Gastroesophageal sphincter (tissue), 4 donors: ENCODE results near the gene PAM16. TPM values are rescaled to one million over a fixed set of nuclear protein-coding genes. Genes with fewer than 3 reads are reported as not detected.
A peak's percentile ranks its signal among the peaks of the same experiment; 100 is the strongest.

Source experiments
- ATAC-seq: fragments of 150-250 bp; one replicate; pipeline ENCODE4 v1.9.1; 2016; ENCODE audit warnings: mild to moderate bottlenecking, moderate library complexity
- H3K27ac ChIP-seq, 4 donors: fragments of 200-600 bp; sonication (generic) in 3 of 4; 1 replicate in 3 of 4; 2 replicates in 1 of 4; pipeline ENCODE4 v1.5.1; 2016 to 2019
- H3K27me3 ChIP-seq: fragments of 200-600 bp; sonication (generic); one replicate; pipeline ENCODE4 v1.5.1; 2019
- H3K36me3 ChIP-seq, 2 donors: fragments of 200-600 bp; sonication (generic); one replicate each; pipeline ENCODE4 v1.5.1; 2019; ENCODE audit warnings: control low read depth in 1 of 2
- H3K4me1 ChIP-seq, 3 donors: fragments of 200-600 bp; sonication (generic); 1 replicate in 2 of 3; 2 replicates in 1 of 3; pipeline ENCODE4 v1.5.1; 2016 to 2019; ENCODE audit warnings: control low read depth in 2 of 3
- H3K4me3 ChIP-seq, 2 donors: fragments of 200-600 bp; sonication (generic); one replicate each; pipeline ENCODE4 v1.5.1; 2019; ENCODE audit warnings: mild to moderate bottlenecking in 1 of 2, moderate library complexity in 1 of 2
- H3K9me3 ChIP-seq, 3 donors: fragments of 200-600 bp; sonication (generic); one replicate each; pipeline ENCODE4 v1.5.1; 2017 to 2019; ENCODE audit warnings: control low read depth in 2 of 3
- EP300 ChIP-seq: sonication (generic); formaldehyde crosslinking; IDR thresholded peaks from one replicate; pipeline ENCODE4 v1.6.1; 2017; ENCODE audit warnings: antibody characterized with exemption, mild to moderate bottlenecking
- POLR2A ChIP-seq, 2 donors: fragments of 450-650 bp; IDR thresholded peaks; one replicate each; pipeline ENCODE4 v1.6.1; 2017; ENCODE audit warnings: antibody characterized with exemption in 2 of 2, mild to moderate bottlenecking in 2 of 2, moderate library complexity in 1 of 2
- POLR2AphosphoS5 ChIP-seq: sonication (generic); formaldehyde crosslinking; IDR thresholded peaks from one replicate; pipeline ENCODE4 v1.6.1; 2017; ENCODE audit warnings: antibody characterized with exemption
- WGBS, 2 donors: methylation state at CpG; one replicate each; pipeline ENCODE4 v1.1.5; 2018; ENCODE audit warnings: low coverage in 1 of 2; 5-methylcytosine and 5-hydroxymethylcytosine counted together
- total RNA-seq, 4 donors: library from RNA; depleted of rRNA; stranded (reverse); fragments of >200 nt; gene quantifications; one replicate each; pipeline ENCODE4 v1.1.0, GENCODE V29; 2016
- TF ChIP-seq, protein P1 (sequence below), 4 experiments: fragments of 200-600 bp in 2 of 4; fragments of 450-650 bp in 2 of 4; sonication (generic) in 1 of 4; IDR thresholded peaks; one replicate each; pipeline ENCODE4 v1.5.1; 2017 to 2019; ENCODE audit warnings: antibody characterized with exemption in 4 of 4, mild to moderate bottlenecking in 2 of 4, moderate library complexity in 2 of 4

PAM16 gene
- total RNA-seq, 4 donors from 2014 or later: 26.0 to 37.3 (median 34.7) TPM

DNA sequence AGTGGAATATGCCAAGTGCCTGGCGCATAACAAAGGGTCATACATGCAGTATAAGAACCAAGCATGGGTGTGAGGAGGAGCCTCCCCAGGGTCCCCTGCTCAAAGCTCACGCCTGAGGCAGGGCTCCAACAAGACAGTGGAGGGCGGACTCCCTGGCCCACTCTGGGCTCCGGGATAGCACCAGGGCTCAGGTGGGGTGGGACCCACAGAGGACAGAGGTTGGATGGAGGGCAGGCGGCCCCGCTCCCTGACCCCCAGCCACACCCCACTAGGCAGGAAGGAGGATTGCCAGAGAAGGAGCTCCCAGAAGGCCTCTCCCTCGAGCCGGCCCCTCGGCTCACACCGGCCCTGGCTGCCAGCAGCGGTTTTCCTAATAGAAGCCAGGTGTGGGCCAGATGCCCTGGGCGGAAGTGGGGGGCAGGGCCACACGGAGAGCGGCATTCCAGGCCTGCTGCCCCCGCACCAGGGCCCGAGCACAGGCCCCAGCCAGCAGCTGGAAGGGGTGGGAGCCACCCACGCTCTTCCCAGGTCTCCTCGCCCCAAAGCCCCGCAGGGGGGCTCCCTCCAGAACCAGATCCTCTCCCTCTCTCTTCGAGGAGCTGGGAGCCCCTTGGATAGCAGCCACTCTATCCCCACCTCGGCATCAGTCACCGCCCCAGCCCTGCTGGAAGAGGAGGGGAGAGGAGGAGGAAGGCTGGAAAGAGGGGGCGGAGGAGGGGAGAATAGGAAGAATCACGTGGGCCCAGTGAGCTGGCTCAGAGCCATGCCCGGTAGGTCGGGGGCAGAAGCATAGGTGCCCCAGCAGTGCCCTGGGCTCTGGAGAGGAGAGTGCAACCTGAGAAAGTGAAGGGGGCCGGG lies 41.5 kb upstream of the PAM16 start:
- Histone ChIP-seq H3K27me3 (no peaks in the 10 kb centered on the region), H3K9me3 (no peaks in the 10 kb centered on the region), H3K4me3 (no peak overlapping the region), H3K4me1 (peaks cover 0 to 50% (median 12%) of the 10 kb centered on the region in 3 donors), H3K27ac (peak overlapping the region in 3 of 4 donors; percentile 55 to 68 (median 65)), H3K36me3 (peaks cover 0 to 73% of the 10 kb centered on the region in 2 donors)
- WGBS, 2 donors: 0 to 43% methylated on average over 1 to 3 of the region's 27 CpGs
- TF ChIP-seq POLR2A (IDR thresholded peaks at IDR 0.05) (no peak), POLR2AphosphoS5 (peak; percentile 32)
- peak; percentile 48 for ATAC-seq

DNA sequence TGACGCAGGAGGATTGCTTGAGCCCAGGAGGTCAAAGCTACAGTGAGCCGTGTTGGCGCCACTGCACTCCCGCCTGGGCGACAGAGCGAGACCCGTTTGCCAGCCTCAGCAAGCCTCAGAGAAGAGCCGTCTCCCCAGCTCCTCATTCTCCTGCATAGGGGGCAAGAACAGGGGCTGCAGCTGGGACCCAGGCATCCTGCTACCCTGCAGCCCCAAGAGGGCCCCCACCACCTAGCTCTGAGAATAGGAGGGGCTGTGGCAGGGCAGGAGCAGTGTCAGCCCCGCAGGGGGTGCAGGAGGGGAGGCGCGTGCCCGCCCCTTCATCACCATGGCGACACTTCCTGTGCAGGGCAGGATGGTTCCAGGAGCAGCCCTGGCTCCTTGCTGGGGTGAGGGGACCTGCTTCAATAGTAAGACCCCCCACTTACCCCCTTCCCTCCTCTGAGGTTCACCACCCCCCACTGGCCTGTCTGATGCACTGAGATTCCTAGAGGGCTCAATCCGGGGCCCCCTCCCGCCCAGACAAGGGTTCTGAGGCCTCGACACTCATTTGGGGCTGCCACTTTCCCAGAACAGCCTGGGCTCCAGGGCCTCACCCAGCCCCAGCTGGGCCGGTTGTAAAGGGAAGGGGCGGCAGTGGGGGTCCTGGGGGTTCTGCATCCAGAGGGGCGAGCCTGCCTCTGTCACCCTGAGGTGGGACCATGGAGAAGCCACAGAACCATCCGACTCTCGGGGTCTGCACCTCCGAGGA lies 40.7 kb upstream of the PAM16 start:
- Histone ChIP-seq H3K27ac (peak overlapping the region in 2 of 4 donors; percentile 55 to 65), H3K4me3 (no peak overlapping the region), H3K4me1 (peaks cover 0 to 58% (median 13%) of the 10 kb centered on the region in 3 donors), H3K27me3 (no peaks in the 10 kb centered on the region), H3K9me3 (no peaks in the 10 kb centered on the region), H3K36me3 (peaks cover 0 to 74% of the 10 kb centered on the region in 2 donors)
- WGBS, 2 donors: no CpG with 5 or more reads among the region's 22 CpGs
- ATAC-seq: no peak
- TF ChIP-seq, protein P1, sequence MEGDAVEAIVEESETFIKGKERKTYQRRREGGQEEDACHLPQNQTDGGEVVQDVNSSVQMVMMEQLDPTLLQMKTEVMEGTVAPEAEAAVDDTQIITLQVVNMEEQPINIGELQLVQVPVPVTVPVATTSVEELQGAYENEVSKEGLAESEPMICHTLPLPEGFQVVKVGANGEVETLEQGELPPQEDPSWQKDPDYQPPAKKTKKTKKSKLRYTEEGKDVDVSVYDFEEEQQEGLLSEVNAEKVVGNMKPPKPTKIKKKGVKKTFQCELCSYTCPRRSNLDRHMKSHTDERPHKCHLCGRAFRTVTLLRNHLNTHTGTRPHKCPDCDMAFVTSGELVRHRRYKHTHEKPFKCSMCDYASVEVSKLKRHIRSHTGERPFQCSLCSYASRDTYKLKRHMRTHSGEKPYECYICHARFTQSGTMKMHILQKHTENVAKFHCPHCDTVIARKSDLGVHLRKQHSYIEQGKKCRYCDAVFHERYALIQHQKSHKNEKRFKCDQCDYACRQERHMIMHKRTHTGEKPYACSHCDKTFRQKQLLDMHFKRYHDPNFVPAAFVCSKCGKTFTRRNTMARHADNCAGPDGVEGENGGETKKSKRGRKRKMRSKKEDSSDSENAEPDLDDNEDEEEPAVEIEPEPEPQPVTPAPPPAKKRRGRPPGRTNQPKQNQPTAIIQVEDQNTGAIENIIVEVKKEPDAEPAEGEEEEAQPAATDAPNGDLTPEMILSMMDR (IDR thresholded peaks at IDR 0.05): no peak
- TF ChIP-seq EP300 (no peak), POLR2A (IDR thresholded peaks at IDR 0.05) (no peak), POLR2AphosphoS5 (no peak)

DNA sequence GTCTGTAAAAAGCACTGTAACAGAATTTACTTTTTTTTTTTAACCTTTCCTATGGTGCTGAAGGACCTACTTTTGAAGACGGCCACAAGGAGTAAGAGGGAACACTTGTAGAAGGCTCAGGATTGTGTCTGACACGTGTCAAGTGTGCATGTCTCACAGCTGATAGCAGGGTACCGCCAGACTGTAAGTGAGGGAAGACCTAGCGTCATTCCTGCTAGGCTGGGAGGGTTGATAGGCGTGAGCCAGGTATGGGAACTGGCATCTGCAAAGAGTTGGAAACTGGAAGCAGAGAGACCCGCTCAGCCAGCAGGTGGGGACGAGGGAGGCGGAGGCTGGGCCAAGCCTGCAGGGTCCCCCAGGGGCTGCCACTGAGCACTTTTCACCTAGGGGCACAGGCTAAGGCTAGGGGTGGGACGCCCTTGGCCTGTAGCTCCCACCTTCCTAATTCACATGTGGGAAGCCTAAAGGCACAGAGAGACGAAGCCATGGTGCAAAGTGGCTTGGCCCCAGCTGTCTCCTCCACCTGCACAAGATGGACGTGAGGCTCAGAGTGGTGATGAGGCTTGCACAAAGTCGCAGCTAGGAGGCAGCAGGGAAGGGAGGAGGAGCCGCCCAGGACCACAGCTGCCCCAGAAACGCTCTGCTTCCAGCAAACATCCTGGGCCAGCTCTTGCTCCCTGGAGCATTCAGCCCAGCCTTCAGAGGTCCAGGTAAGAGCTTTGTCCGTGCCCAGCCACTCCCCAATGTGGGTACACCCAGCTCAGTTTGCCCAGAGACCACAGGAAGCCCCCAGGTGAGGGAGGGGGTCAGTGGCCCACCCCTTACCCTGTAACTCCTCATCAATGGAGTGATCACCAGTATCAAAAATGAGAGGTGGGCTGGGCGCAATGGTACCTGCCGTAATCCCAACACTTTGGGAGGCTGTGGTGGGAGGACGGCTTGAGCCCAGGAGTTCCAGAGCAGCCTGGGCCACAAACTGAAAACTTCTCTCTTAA lies 39.4 kb upstream of the PAM16 start:
- Histone ChIP-seq H3K36me3 (peaks cover 0 to 75% of the 10 kb centered on the region in 2 donors), H3K4me1 (peaks cover 0 to 62% (median 19%) of the 10 kb centered on the region in 3 donors), H3K9me3 (no peaks in the 10 kb centered on the region), H3K4me3 (no peak overlapping the region), H3K27ac (peak overlapping the region in 1 of 4 donors; percentile 57), H3K27me3 (no peaks in the 10 kb centered on the region)
- 78 to 92% methylated on average over 4 to 6 of the region's 18 CpGs for WGBS, 2 donors
- TF ChIP-seq POLR2A (IDR thresholded peaks at IDR 0.05) (no peak), EP300 (no peak), POLR2AphosphoS5 (no peak)
- TF ChIP-seq, protein P1 (IDR thresholded peaks at IDR 0.05): no peak
- no peak for ATAC-seq

DNA sequence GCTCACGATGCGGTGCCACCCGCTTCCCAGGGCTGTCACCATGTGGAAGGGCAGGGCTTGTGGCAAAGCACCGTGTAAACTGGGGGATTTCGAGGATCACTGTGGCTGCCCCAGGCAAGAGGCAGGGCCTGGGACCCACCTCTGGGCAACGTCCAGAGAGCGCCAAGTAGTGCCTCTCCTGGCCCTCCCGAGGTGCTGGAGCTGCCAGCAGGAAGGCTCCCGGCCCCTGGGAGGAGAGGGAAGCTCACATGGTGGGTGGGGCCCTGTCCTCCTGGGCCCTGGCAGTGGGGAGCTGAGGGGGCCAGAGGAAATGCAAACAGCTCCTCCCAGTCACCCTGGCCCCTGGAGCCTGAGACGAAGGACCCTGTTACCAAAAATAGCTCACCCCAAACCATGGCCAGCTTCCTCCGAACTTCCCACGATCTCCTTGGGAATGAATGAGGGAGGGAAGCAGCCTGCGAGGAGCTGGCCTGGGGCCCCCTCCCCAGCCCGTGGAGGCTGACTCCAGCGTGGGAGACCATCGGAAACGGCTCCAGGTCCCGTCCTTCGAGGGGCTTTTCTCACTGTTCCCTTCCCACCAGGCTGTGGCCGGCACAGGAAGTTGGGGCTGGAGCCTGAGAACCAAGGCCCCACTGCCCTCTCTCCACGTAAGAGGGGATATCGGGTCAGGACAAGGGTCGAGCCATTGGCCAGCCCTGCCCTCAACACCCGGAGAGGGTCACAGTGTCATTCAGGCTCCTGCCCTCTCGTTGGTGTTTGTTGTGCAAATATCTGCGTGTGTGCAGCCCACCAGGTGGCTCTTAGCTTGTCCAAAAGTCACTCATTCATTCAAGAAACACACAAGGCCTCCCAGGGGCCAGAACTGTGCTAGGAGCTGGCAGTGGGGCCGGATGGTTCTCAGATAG lies 38.2 kb upstream of the PAM16 start:
- Histone ChIP-seq H3K27ac (peak overlapping the region in 3 of 4 donors; percentile 57 to 67 (median 64)), H3K4me3 (no peak overlapping the region), H3K9me3 (no peaks in the 10 kb centered on the region), H3K27me3 (no peaks in the 10 kb centered on the region), H3K36me3 (peaks cover 0 to 75% of the 10 kb centered on the region in 2 donors), H3K4me1 (peaks cover 0 to 73% (median 19%) of the 10 kb centered on the region in 3 donors)
- no peak for ATAC-seq
- TF ChIP-seq EP300: no peak
- TF ChIP-seq, protein P1 (IDR thresholded peaks at IDR 0.05): no peak
- TF ChIP-seq POLR2AphosphoS5: no peak
- TF ChIP-seq POLR2A (IDR thresholded peaks at IDR 0.05): no peak
- 100% methylated on average over 1 of the region's 27 CpGs; no CpG with 5 or more reads in 1 of the 2 donors for WGBS, 2 donors
